Endothelial cell of umbilical vein (primary cell): ENCODE results near the gene SUSD2. TPM values are rescaled to one million over a fixed set of nuclear protein-coding genes. Genes with fewer than 3 reads are reported as not detected.

Experiments
- BruUV-seq: library from RNA; stranded (reverse); fragments of 400-500 nt; replicated peaks from 2 replicates; lab custom pipeline; 2021; lab: Mats Ljungman, UMichigan
- CTCF ChIA-PET: fragments of 300-600, 350-600 bp; sonication (Branson Sonifier 250); formaldehyde crosslinking; loops from one replicate; lab custom pipeline; 2021; ENCODE audit warnings: antibody characterized with exemption, inconsistent platforms; lab: Charles Lee
- POLR2A ChIA-PET: fragments of 300-600, 350-600 bp; sonication (Branson Sonifier 250); formaldehyde crosslinking; loops from one replicate; lab custom pipeline; 2021; ENCODE audit warnings: antibody characterized with exemption, inconsistent platforms; lab: Charles Lee
- DNase-seq: peaks from one replicate; pipeline ENCODE4 v3.0.0-alpha.2; 2011; ENCODE audit warnings: low read depth, low spot score
- FAIRE-seq: peaks from 2 replicates; lab custom pipeline; 2011; peaks lifted over from hg19 to GRCh38; lab: Jason Lieb, UNC
- H2AFZ ChIP-seq: 2 replicates; pipeline ENCODE4 v1.6.0; 2012; ENCODE audit warnings: low read depth, low read length, control low read depth, inconsistent platforms
- H3K27ac ChIP-seq: 2 replicates; pipeline ENCODE4 v1.5.1; 2011; ENCODE audit warnings: low read depth, mild to moderate bottlenecking, control low read depth, low read length, moderate library complexity; ENCODE audit not compliant: insufficient read depth
- H3K27me3 ChIP-seq, 2 experiments: 2 replicates each; pipeline versions ENCODE4 v1.6.0 to v1.6.1; 2011; ENCODE audit warnings: low read length in 2 of 2, mixed read lengths in 1 of 2; ENCODE audit not compliant: control insufficient read depth in 2 of 2, insufficient read depth in 2 of 2
- H3K36me3 ChIP-seq, 2 experiments: 2 replicates in 1 of 2; 3 replicates in 1 of 2; pipeline ENCODE4 v1.5.1; 2011; ENCODE audit warnings: low read length in 2 of 2, mild to moderate bottlenecking in 1 of 2, moderate library complexity in 1 of 2; ENCODE audit not compliant: control insufficient read depth in 2 of 2, insufficient read depth in 2 of 2; ENCODE audit errors: extremely low read depth in 1 of 2
- H3K4me1 ChIP-seq: 3 replicates; pipeline ENCODE4 v1.5.1; 2011; ENCODE audit warnings: mild to moderate bottlenecking, low read length; ENCODE audit not compliant: control insufficient read depth, insufficient read depth; ENCODE audit errors: extremely low read depth
- H3K4me2 ChIP-seq: 2 replicates; pipeline ENCODE4 v1.6.1; 2011; ENCODE audit warnings: low read length, control low read depth, mixed read lengths; ENCODE audit not compliant: insufficient read depth
- H3K4me3 ChIP-seq, 3 experiments: fragments of 200-600 bp in 1 of 3; sonication (generic), shearing (Covaris generic) in 1 of 3; replicated peaks in 1 of 3; 2 replicates each; pipeline ENCODE4 v1.5.1; 2011 to 2016; ENCODE audit warnings: control low read depth in 3 of 3, low read length in 3 of 3, mild to moderate bottlenecking in 2 of 3, inconsistent platforms in 1 of 3, low read depth in 1 of 3, moderate library complexity in 1 of 3; ENCODE audit not compliant: insufficient read depth in 1 of 3
- H3K79me2 ChIP-seq: 2 replicates; pipeline ENCODE4 v1.6.0; 2012; ENCODE audit warnings: low read length, inconsistent platforms; ENCODE audit not compliant: control insufficient read depth, insufficient read depth
- H3K9ac ChIP-seq: replicated peaks from 2 replicates; pipeline ENCODE3; 2011; ENCODE audit warnings: low read length, control low read depth; ENCODE audit not compliant: insufficient read depth; ENCODE audit errors: extremely low read depth
- H3K9me1 ChIP-seq: replicated peaks from 3 replicates; pipeline ENCODE4 v1.6.0; 2011; ENCODE audit warnings: mild to moderate bottlenecking, low read length; ENCODE audit not compliant: control insufficient read depth, insufficient read depth; ENCODE audit errors: extremely low read depth
- H3K9me3 ChIP-seq: replicated peaks from 2 replicates; pipeline ENCODE4 v1.5.1; 2012; ENCODE audit warnings: low read length, inconsistent platforms; ENCODE audit not compliant: control insufficient read depth, insufficient read depth
- H4K20me1 ChIP-seq: replicated peaks from 2 replicates; pipeline ENCODE3; 2011; ENCODE audit warnings: mild to moderate bottlenecking, low read length; ENCODE audit not compliant: control insufficient read depth, insufficient read depth; ENCODE audit errors: extremely low read depth
- CTCF ChIP-seq, 2 donors: IDR thresholded peaks; 1 replicate in 1 of 2; 2 replicates in 1 of 2; pipeline ENCODE4 v1.5.1; 2011; ENCODE audit warnings: low read length in 2 of 2, mild to moderate bottlenecking in 2 of 2, moderate library complexity in 2 of 2, control low read depth in 1 of 2, inconsistent platforms in 1 of 2, low read depth in 1 of 2; ENCODE audit not compliant: insufficient read depth in 1 of 2; ENCODE audit errors: extremely low read depth in 1 of 2
- EZH2 ChIP-seq: IDR thresholded peaks from 2 replicates; pipeline ENCODE4 v1.6.1; 2012; ENCODE audit warnings: borderline replicate concordance, low read depth, mild to moderate bottlenecking, moderate library complexity, low read length, inconsistent platforms; ENCODE audit not compliant: severe bottlenecking
- GATA2 ChIP-seq: IDR thresholded peaks from 2 replicates; pipeline ENCODE4 v1.7.0; 2011; ENCODE audit warnings: low read depth, mild to moderate bottlenecking, moderate library complexity, mixed read lengths, low read length; ENCODE audit not compliant: insufficient read length, insufficient read depth
- JUN ChIP-seq: IDR thresholded peaks from 2 replicates; pipeline ENCODE4 v1.6.1; 2011; ENCODE audit warnings: borderline replicate concordance, low read depth; ENCODE audit not compliant: insufficient read length, insufficient read depth
- MAX ChIP-seq: IDR thresholded peaks from 2 replicates; pipeline ENCODE4 v1.6.1; 2011; ENCODE audit not compliant: insufficient read depth, insufficient read length
- MYC ChIP-seq: IDR thresholded peaks from one replicate; pipeline ENCODE4 v1.6.1; 2011; ENCODE audit warnings: mild to moderate bottlenecking, low read depth, low read length
- POLR2A ChIP-seq: IDR thresholded peaks from 2 replicates; pipeline ENCODE4 v1.6.1; 2012; ENCODE audit warnings: low read depth, mild to moderate bottlenecking, control low read depth, low read length
- POLR2AphosphoS5 ChIP-seq: IDR thresholded peaks from 2 replicates; pipeline ENCODE4 v1.6.1; 2012; ENCODE audit warnings: low read depth, mild to moderate bottlenecking, control low read depth, low read length, moderate library complexity; ENCODE audit not compliant: insufficient read depth
- dilution Hi-C: fragments of 300-500 bp; cut with MboI; formaldehyde crosslinking; loops from one replicate; pipeline ENCODE4 v1.15.0; 2019; ENCODE audit warnings: low sequenced_read_pairs; ENCODE audit not compliant: extremely low pct_ligation_motif_present
- intact Hi-C: fragments of 100-400 bp; cut with micrococcal nuclease; formaldehyde crosslinking; loops from one replicate; pipeline ENCODE4 v1.10.0; 2022
- polyA plus RNA-seq, 4 experiments: library from polyadenylated mRNA; depleted of rRNA in 3 of 4; stranded (reverse) in 3 of 4; unstranded in 1 of 4; fragments of >200 nt; gene quantifications; 2 replicates each; pipeline versions ENCODE4 v1.2.1 to v1.2.3, GENCODE V29; 2011 to 2012; ENCODE audit warnings: missing spikeins in 1 of 4
- total RNA-seq: library from RNA; stranded (reverse); gene quantifications from 2 replicates; pipeline ENCODE4 v1.2.3, GENCODE V29; 2021

The SUSD2 gene
- total and polyA plus RNA-seq, 2 donors (not counting 3 experiments of a cell fraction or from before 2014, with no cell fraction given), result 0.26 to 0.27 TPM

- no peaks in the 10 kb centered on the region for H3K36me3 ChIP-seq
- ChIA-PET CTCF (interaction anchor here (0.8 to 4.6 kb wide), 5 partner anchors 15 to 55 kb away, joined by 3 to 164 read pairs (median 33); partner anchors contain the start of gene GGT5), POLR2A (no interaction called here)
- BruUV-seq, result no TSS peak
- H4K20me1 ChIP-seq, result no peaks in the 10 kb centered on the region
- no peaks in the 10 kb centered on the region for H3K79me2 ChIP-seq
- no peak overlapping the region for H3K27ac ChIP-seq
- peaks cover 9% of the 10 kb centered on the region for H3K4me1 ChIP-seq
- intact Hi-C loops (no loop called here), dilution Hi-C loops (no loop called here)
- H3K4me2 ChIP-seq, result no peak overlapping the region
- DNase-seq (no peak), FAIRE-seq (no peak)
- TF ChIP-seq JUN (no peak), GATA2 (no peak), EZH2 (no peak), MYC (no peak), CTCF (IDR thresholded peaks at IDR 0.05; ENCODE audit: extremely low read depth in 1 of 2, insufficient read depth in 1 of 2, low read depth in 1 of 2, low read length in 2 of 2) (peak in 1 of 2 donors; percentile 7), MAX (no peak), POLR2A (no peak), POLR2AphosphoS5 (no peak)
- H3K27me3 ChIP-seq, result no peaks in the 10 kb centered on the region
- no peak overlapping the region for H3K4me3 ChIP-seq
- H3K9me1 ChIP-seq, result no peaks in the 10 kb centered on the region
- no peaks in the 10 kb centered on the region for H3K9me3 ChIP-seq
- H3K9ac ChIP-seq, result no peak overlapping the region
- no peak overlapping the region for H2AFZ ChIP-seq
Observed at GRCh38 chr22:24191381-24191841, 10.1 kb downstream of the SUSD2 start.
